Kasumi-1 (cell line): ENCODE results near the gene WFIKKN1.
A peak's percentile ranks its signal among the peaks of the same experiment; 100 is the strongest.

ENCODE experiments used
- DNase-seq, 2 experiments: peaks; one replicate each; lab custom pipeline; 2025; lab: John Stamatoyannopoulos, UW

WFIKKN1 gene

GRCh38 chr16:625117-625976 lies 5.4 kb upstream of the WFIKKN1 start:
- no peak for DNase-seq

GRCh38 chr16:625977-626765 lies 4.6 kb upstream of the WFIKKN1 start:
- no peak for DNase-seq

- no peak for DNase-seq
These were observed 3.9 kb upstream of the WFIKKN1 start for GRCh38 chr16:626787-627453.

GRCh38 chr16:627454-628239 lies 3.1 kb upstream of the WFIKKN1 start:
- DNase-seq = no peak

- no peak for DNase-seq
These were observed 2.3 kb upstream of the WFIKKN1 start for GRCh38 chr16:628321-629061.

- DNase-seq = no peak
These were observed 1.5 kb upstream of the WFIKKN1 start for GRCh38 chr16:629185-629832.

GRCh38 chr16:629833-630248 lies 944 bp upstream of the WFIKKN1 start:
- DNase-seq = no peak

- DNase-seq = no peak
These were observed 453 bp upstream of the WFIKKN1 start for GRCh38 chr16:630249-630814.

GRCh38 chr16:631808-632358 lies 1.1 kb downstream of the WFIKKN1 start:
- DNase-seq = no peak

GRCh38 chr16:632486-633335 lies 1.9 kb downstream of the WFIKKN1 start:
- no peak for DNase-seq

GRCh38 chr16:633336-634050 lies 2.7 kb downstream of the WFIKKN1 start:
- DNase-seq = no peak

GRCh38 chr16:634051-634670 lies 3.4 kb downstream of the WFIKKN1 start:
- no peak for DNase-seq

GRCh38 chr16:634996-635395 lies 4.2 kb downstream of the WFIKKN1 start:
- DNase-seq = no peak

GRCh38 chr16:635573-636205 lies 4.9 kb downstream of the WFIKKN1 start:
- no peak for DNase-seq

GRCh38 chr16:636206-637080 lies 5.7 kb downstream of the WFIKKN1 start, which contains the start of gene METTL26:
Gene METTL26, minus strand, starts transcription at chr16:636305. Its CDS starts 15 bp downstream, at chr16:636290.
- DNase-seq = peak; percentile 62 to 77
